ENCODE results near the gene ZFAND2A.
A peak's percentile ranks its signal among the peaks of the same experiment; 100 is the strongest.
"Not testable (repeated sequence)": the region's sequence is repeated elsewhere in the genome, so short reads cannot be mapped to it uniquely, and the experiment has no call there.

The ZFAND2A gene

GRCh38 chr7:1175597-1175966 lies 15.6 kb upstream of the ZFAND2A start:
- no peak for DNase-seq (ENCODE audit: low spot score)

GRCh38 chr7:1174881-1175596 lies 15.0 kb upstream of the ZFAND2A start:
- DNase-seq (ENCODE audit: low spot score) = no peak

- DNase-seq (ENCODE audit: low spot score) = no peak
Measured at GRCh38 chr7:1174002-1174401, 14.0 kb upstream of the ZFAND2A start.

- DNase-seq (ENCODE audit: low spot score) = no peak
Measured at GRCh38 chr7:1172666-1173523, 12.9 kb upstream of the ZFAND2A start.

GRCh38 chr7:1171516-1171915 lies 11.5 kb upstream of the ZFAND2A start:
- not testable (repeated sequence) for DNase-seq (ENCODE audit: low spot score)

- DNase-seq (ENCODE audit: low spot score) = no peak
Measured at GRCh38 chr7:1170741-1171501, 10.9 kb upstream of the ZFAND2A start.

GRCh38 chr7:1169409-1170368 lies 9.7 kb upstream of the ZFAND2A start:
- DNase-seq (ENCODE audit: low spot score) = no peak

GRCh38 chr7:1168422-1168821 lies 8.4 kb upstream of the ZFAND2A start:
- no peak for DNase-seq (ENCODE audit: low spot score)

- no peak for DNase-seq (ENCODE audit: low spot score)
Measured at GRCh38 chr7:1164436-1164835, 4.4 kb upstream of the ZFAND2A start.

- DNase-seq (ENCODE audit: low spot score) = no peak
Measured at GRCh38 chr7:1163121-1163520, 3.1 kb upstream of the ZFAND2A start.

GRCh38 chr7:1160670-1161021 lies 650 bp upstream of the ZFAND2A start:
- peak; percentile 60 for DNase-seq (ENCODE audit: low spot score)

GRCh38 chr7:1159231-1159630 lies 765 bp downstream of the ZFAND2A start:
- not testable (repeated sequence) for DNase-seq (ENCODE audit: low spot score)

- DNase-seq (ENCODE audit: low spot score) = peak; percentile 66
Measured at GRCh38 chr7:1158203-1159126, 1.5 kb downstream of the ZFAND2A start.

- DNase-seq (ENCODE audit: low spot score) = peak; percentile 96
Measured at GRCh38 chr7:1156782-1157535, 3.0 kb downstream of the ZFAND2A start.

- DNase-seq (ENCODE audit: low spot score) = not testable (repeated sequence)
Measured at GRCh38 chr7:1155818-1156781, 3.9 kb downstream of the ZFAND2A start.

- DNase-seq (ENCODE audit: low spot score) = no peak
Measured at GRCh38 chr7:1154172-1154739, 5.7 kb downstream of the ZFAND2A start.

GRCh38 chr7:1152492-1152891 lies 7.5 kb downstream of the ZFAND2A start:
- DNase-seq (ENCODE audit: low spot score) = no peak
